Left lung (tissue), 10 donors: Measurements from ENCODE around the gene FSD1L. TPM values are rescaled to one million over a fixed set of nuclear protein-coding genes. Genes with fewer than 3 reads are reported as not detected.

Experiments used
- ATAC-seq: fragments of 200-7000 bp; cut with Tn5 transposase; one replicate; pipeline ENCODE4 v1.9.1; 2020; ENCODE audit warnings: moderate library complexity
- DNase-seq, 4 donors: peaks; one replicate each; pipeline ENCODE4 v3.0.0-alpha.2; 2013 to 2020
- H3K27ac ChIP-seq, 2 donors: fragments of 200-600 bp; sonication (generic) in 1 of 2; one replicate each; pipeline versions ENCODE4 v1.5.0 to v1.8.0; 2020 to 2021
- H3K27me3 ChIP-seq, 2 donors: fragments of 200-600 bp; sonication (generic) in 1 of 2; one replicate each; pipeline versions ENCODE4 v1.5.0 to v1.8.0; 2020 to 2021
- H3K36me3 ChIP-seq, 2 donors: fragments of 200-600 bp; sonication (generic) in 1 of 2; one replicate each; pipeline versions ENCODE4 v1.5.0 to v1.8.0; 2020 to 2021
- H3K4me1 ChIP-seq, 2 donors: fragments of 200-600 bp; one replicate each; pipeline ENCODE4 v1.8.0; 2021
- H3K4me3 ChIP-seq, 2 donors: fragments of 200-600 bp; sonication (generic) in 1 of 2; one replicate each; pipeline versions ENCODE4 v1.5.0 to v1.8.0; 2020 to 2021; ENCODE audit warnings: mild to moderate bottlenecking in 1 of 2
- H3K9me3 ChIP-seq, 2 donors: fragments of 200-600 bp; sonication (generic) in 1 of 2; one replicate each; pipeline versions ENCODE4 v1.5.0 to v1.8.0; 2020 to 2021
- intact Hi-C, 2 donors: fragments of 100-400 bp; cut with DNase I; formaldehyde crosslinking; loops; one replicate each; pipeline versions ENCODE4 v1.11.2 to v1.14.2; 2022
- polyA plus RNA-seq, 6 donors: library from polyadenylated mRNA; unstranded; fragments of 120-200 nt; gene quantifications; one replicate each; pipeline ENCODE4 v1.2.1, GENCODE V29; 2013; ENCODE audit not compliant: insufficient read length in 6 of 6
- total RNA-seq, 2 donors: library from RNA; stranded (reverse); fragmentation: NEBNext Ultra II Directional; extraction: Animal tissue kit (Norgen Biotek cat#: 25700); gene quantifications; one replicate each; pipeline ENCODE4 v1.2.1, GENCODE V29; 2021
- TF ChIP-seq, protein P1 (sequence below), 2 donors: fragments of 200-600 bp; sonication (generic) in 1 of 2; IDR thresholded peaks; one replicate each; pipeline versions ENCODE4 v1.5.0 to v1.8.0; 2021; ENCODE audit warnings: antibody characterized with exemption in 2 of 2
- donor health status: DM: no; HTN: yes; CAD: no.
- donor health status: DM: no; HTN: no; CAD: no.

Gene FSD1L
- total and polyA plus RNA-seq, 8 donors, result 3.7 to 9.4 (median 7.1) TPM

- no peak for ATAC-seq
- Histone ChIP-seq H3K9me3 (no peaks in the 10 kb centered on the region), H3K27ac (no peak overlapping the region), H3K4me3 (no peak overlapping the region), H3K36me3 (no peaks in the 10 kb centered on the region), H3K27me3 (no peaks in the 10 kb centered on the region), H3K4me1 (no peaks in the 10 kb centered on the region)
- intact Hi-C loops, result no loop called here
- no peak for DNase-seq
- TF ChIP-seq, protein P1, sequence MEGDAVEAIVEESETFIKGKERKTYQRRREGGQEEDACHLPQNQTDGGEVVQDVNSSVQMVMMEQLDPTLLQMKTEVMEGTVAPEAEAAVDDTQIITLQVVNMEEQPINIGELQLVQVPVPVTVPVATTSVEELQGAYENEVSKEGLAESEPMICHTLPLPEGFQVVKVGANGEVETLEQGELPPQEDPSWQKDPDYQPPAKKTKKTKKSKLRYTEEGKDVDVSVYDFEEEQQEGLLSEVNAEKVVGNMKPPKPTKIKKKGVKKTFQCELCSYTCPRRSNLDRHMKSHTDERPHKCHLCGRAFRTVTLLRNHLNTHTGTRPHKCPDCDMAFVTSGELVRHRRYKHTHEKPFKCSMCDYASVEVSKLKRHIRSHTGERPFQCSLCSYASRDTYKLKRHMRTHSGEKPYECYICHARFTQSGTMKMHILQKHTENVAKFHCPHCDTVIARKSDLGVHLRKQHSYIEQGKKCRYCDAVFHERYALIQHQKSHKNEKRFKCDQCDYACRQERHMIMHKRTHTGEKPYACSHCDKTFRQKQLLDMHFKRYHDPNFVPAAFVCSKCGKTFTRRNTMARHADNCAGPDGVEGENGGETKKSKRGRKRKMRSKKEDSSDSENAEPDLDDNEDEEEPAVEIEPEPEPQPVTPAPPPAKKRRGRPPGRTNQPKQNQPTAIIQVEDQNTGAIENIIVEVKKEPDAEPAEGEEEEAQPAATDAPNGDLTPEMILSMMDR (IDR thresholded peaks at IDR 0.05), result no peak
Observed at GRCh38 chr9:105483618-105484017, 35.8 kb downstream of the FSD1L start.

DNA sequence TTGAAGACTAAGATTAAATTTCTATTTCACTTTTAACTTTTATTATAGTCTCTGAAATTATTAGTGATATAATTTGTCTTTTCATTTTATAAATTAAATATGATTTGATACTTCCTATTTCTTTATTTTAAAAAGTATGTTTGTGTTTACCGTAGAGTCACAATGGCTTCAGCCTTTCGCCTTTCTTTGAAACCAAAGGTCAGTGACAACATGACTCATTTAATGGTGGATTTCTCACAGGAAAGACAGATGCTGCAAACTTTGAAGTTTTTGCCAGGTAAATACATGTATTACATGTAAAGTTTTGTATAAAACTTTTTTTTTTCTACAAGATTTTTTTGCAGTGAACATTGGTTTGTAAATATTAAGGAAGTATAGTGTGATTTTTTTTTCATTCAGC lies 36.4 kb downstream of the FSD1L start:
- intact Hi-C loops, result no loop called here
- Histone ChIP-seq H3K27me3 (no peaks in the 10 kb centered on the region), H3K9me3 (no peaks in the 10 kb centered on the region), H3K36me3 (no peaks in the 10 kb centered on the region), H3K27ac (no peak overlapping the region), H3K4me3 (no peak overlapping the region), H3K4me1 (no peaks in the 10 kb centered on the region)
- TF ChIP-seq, protein P1 (IDR thresholded peaks at IDR 0.05), result no peak
- DNase-seq, result no peak
- no peak for ATAC-seq

- H3K27ac ChIP-seq, result no peak overlapping the region
- TF ChIP-seq, protein P1 (IDR thresholded peaks at IDR 0.05), result no peak
- no peak overlapping the region for H3K4me3 ChIP-seq
- ATAC-seq (no peak), DNase-seq (no peak)
- H3K9me3 ChIP-seq, result no peaks in the 10 kb centered on the region
- no peaks in the 10 kb centered on the region for H3K4me1 ChIP-seq
- intact Hi-C loops, result no loop called here
- no peaks in the 10 kb centered on the region for H3K27me3 ChIP-seq
- no peaks in the 10 kb centered on the region for H3K36me3 ChIP-seq
Observed at GRCh38 chr9:105485131-105485530, 37.3 kb downstream of the FSD1L start.

- H3K36me3 ChIP-seq, result no peaks in the 10 kb centered on the region
- no peak overlapping the region for H3K27ac ChIP-seq
- H3K9me3 ChIP-seq, result no peaks in the 10 kb centered on the region
- ATAC-seq (no peak), DNase-seq (no peak)
- TF ChIP-seq, protein P1 (IDR thresholded peaks at IDR 0.05), result no peak
- H3K4me1 ChIP-seq, result peaks cover 0 to 23% of the 10 kb centered on the region in 2 donors
- intact Hi-C loops, result no loop called here
- H3K27me3 ChIP-seq, result no peaks in the 10 kb centered on the region
- no peak overlapping the region for H3K4me3 ChIP-seq
Observed at GRCh38 chr9:105496826-105497225, 49.0 kb downstream of the FSD1L start.

GRCh38 chr9:105497704-105498103 lies 49.9 kb downstream of the FSD1L start:
- Histone ChIP-seq H3K36me3 (no peaks in the 10 kb centered on the region), H3K4me3 (no peak overlapping the region), H3K27me3 (no peaks in the 10 kb centered on the region), H3K4me1 (peaks cover 0 to 23% of the 10 kb centered on the region in 2 donors), H3K9me3 (no peaks in the 10 kb centered on the region), H3K27ac (no peak overlapping the region)
- TF ChIP-seq, protein P1 (IDR thresholded peaks at IDR 0.05), result no peak
- intact Hi-C loops, result no loop called here
- ATAC-seq, result no peak
- no peak for DNase-seq
